Measurements from ENCODE around the gene CIDEB. TPM values are rescaled to one million over a fixed set of nuclear protein-coding genes. Genes with fewer than 3 reads are reported as not detected.

CIDEB gene
- total and polyA plus RNA-seq, 2 of the 13 experiments (the other 11 are each of a cell fraction or from before 2014, with no cell fraction given), result 35.8 to 110 TPM

DNA sequence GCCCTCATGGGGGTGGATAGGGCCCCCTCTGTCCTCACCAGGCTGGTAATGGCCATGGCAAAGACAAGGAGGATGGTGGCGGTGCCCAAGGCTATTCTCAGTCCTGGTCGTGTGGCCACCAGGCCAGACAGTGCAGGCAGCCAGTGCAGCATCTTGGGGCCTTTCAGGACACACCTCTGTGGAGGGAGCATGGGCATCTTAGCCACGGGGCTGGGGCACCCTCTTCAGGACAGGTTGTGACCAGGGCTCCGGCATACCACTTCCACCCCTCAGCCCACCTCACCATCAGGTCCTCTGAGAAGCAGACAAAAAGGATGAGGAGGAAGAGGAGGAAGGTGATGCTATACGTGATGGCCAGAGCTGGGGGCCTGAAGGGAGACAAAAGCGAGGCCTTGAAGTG lies 16.2 kb upstream of the CIDEB start (continued):
- TF ChIP-seq ZNF879 (CRISPR knock-in tag; IDR thresholded peaks at IDR 0.05) (no peak), SP1 (IDR thresholded peaks at IDR 0.05) (no peak), SP1 (CRISPR knock-in tag; IDR thresholded peaks at IDR 0.05) (no peak), ZNF143 (CRISPR knock-in tag; IDR thresholded peaks at IDR 0.05) (no peak), FOXP1 (IDR thresholded peaks at IDR 0.05) (no peak), FOXP1 (CRISPR knock-in tag; IDR thresholded peaks at IDR 0.05) (no peak), NFYB (CRISPR knock-in tag; IDR thresholded peaks at IDR 0.05) (no peak), ZNF672 (CRISPR knock-in tag; IDR thresholded peaks at IDR 0.05) (no peak), ZNF225 (CRISPR knock-in tag; IDR thresholded peaks at IDR 0.05) (0 out of 2 replicates have a peak, but pooled peaks have one; percentile 44), SOX5 (CRISPR knock-in tag; IDR thresholded peaks at IDR 0.05; ENCODE audit: borderline replicate concordance) (no peak), RELA (CRISPR knock-in tag; IDR thresholded peaks at IDR 0.05) (no peak), E2F1 (CRISPR knock-in tag; IDR thresholded peaks at IDR 0.05) (no peak), ZBTB14 (CRISPR knock-in tag; IDR thresholded peaks at IDR 0.05) (no peak), ZNF572 (CRISPR knock-in tag; IDR thresholded peaks at IDR 0.05) (no peak), PHF5A (CRISPR knock-in tag; IDR thresholded peaks at IDR 0.05; ENCODE audit: low read depth, unreplicated experiment) (no peak), HNRNPH1 (optimal IDR thresholded peaks at IDR 0.05; ENCODE audit: low read depth, low read length) (no peak), STAG1 (CRISPR knock-in tag; IDR thresholded peaks at IDR 0.05) (0 out of 2 replicates have a peak, but pooled peaks have one; percentile 7), ZNF883 (CRISPR knock-in tag; IDR thresholded peaks at IDR 0.05; ENCODE audit: not compliant biosample characterization) (peak; percentile 51), SYNCRIP (IDR thresholded peaks at IDR 0.05; ENCODE audit: insufficient read depth, low read depth, low read length) (no peak)
- TF ChIP-seq, protein P1, sequence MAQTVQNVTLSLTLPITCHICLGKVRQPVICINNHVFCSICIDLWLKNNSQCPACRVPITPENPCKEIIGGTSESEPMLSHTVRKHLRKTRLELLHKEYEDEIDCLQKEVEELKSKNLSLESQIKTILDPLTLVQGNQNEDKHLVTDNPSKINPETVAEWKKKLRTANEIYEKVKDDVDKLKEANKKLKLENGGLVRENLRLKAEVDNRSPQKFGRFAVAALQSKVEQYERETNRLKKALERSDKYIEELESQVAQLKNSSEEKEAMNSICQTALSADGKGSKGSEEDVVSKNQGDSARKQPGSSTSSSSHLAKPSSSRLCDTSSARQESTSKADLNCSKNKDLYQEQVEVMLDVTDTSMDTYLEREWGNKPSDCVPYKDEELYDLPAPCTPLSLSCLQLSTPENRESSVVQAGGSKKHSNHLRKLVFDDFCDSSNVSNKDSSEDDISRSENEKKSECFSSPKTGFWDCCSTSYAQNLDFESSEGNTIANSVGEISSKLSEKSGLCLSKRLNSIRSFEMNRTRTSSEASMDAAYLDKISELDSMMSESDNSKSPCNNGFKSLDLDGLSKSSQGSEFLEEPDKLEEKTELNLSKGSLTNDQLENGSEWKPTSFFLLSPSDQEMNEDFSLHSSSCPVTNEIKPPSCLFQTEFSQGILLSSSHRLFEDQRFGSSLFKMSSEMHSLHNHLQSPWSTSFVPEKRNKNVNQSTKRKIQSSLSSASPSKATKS (CRISPR knock-in tag; IDR thresholded peaks at IDR 0.05), result no peak
- TF ChIP-seq, protein P2, sequence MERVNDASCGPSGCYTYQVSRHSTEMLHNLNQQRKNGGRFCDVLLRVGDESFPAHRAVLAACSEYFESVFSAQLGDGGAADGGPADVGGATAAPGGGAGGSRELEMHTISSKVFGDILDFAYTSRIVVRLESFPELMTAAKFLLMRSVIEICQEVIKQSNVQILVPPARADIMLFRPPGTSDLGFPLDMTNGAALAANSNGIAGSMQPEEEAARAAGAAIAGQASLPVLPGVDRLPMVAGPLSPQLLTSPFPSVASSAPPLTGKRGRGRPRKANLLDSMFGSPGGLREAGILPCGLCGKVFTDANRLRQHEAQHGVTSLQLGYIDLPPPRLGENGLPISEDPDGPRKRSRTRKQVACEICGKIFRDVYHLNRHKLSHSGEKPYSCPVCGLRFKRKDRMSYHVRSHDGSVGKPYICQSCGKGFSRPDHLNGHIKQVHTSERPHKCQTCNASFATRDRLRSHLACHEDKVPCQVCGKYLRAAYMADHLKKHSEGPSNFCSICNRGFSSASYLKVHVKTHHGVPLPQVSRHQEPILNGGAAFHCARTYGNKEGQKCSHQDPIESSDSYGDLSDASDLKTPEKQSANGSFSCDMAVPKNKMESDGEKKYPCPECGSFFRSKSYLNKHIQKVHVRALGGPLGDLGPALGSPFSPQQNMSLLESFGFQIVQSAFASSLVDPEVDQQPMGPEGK (CRISPR knock-in tag; IDR thresholded peaks at IDR 0.05), result no peak
- TF ChIP-seq, protein P3, sequence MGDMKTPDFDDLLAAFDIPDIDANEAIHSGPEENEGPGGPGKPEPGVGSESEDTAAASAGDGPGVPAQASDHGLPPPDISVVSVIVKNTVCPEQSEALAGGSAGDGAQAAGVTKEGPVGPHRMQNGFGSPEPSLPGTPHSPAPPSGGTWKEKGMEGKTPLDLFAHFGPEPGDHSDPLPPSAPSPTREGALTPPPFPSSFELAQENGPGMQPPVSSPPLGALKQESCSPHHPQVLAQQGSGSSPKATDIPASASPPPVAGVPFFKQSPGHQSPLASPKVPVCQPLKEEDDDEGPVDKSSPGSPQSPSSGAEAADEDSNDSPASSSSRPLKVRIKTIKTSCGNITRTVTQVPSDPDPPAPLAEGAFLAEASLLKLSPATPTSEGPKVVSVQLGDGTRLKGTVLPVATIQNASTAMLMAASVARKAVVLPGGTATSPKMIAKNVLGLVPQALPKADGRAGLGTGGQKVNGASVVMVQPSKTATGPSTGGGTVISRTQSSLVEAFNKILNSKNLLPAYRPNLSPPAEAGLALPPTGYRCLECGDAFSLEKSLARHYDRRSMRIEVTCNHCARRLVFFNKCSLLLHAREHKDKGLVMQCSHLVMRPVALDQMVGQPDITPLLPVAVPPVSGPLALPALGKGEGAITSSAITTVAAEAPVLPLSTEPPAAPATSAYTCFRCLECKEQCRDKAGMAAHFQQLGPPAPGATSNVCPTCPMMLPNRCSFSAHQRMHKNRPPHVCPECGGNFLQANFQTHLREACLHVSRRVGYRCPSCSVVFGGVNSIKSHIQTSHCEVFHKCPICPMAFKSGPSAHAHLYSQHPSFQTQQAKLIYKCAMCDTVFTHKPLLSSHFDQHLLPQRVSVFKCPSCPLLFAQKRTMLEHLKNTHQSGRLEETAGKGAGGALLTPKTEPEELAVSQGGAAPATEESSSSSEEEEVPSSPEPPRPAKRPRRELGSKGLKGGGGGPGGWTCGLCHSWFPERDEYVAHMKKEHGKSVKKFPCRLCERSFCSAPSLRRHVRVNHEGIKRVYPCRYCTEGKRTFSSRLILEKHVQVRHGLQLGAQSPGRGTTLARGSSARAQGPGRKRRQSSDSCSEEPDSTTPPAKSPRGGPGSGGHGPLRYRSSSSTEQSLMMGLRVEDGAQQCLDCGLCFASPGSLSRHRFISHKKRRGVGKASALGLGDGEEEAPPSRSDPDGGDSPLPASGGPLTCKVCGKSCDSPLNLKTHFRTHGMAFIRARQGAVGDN (CRISPR knock-in tag; IDR thresholded peaks at IDR 0.05), result peak; percentile 30; the same call in 1 of the 2 replicates

Measured in HepG2 (cell line).